VCaP (cell line): ENCODE data around the gene ARAP1.

Source experiments
- H3K27ac ChIP-seq: fragments of 450-650 bp; 2 replicates; pipeline ENCODE4 v1.5.1; 2017
- CTCF ChIP-seq: fragments of 450-650 bp; conservative IDR thresholded peaks from 2 replicates; pipeline ENCODE4 v1.5.1; 2017; ENCODE audit warnings: mild to moderate bottlenecking, moderate library complexity

The ARAP1 gene

GRCh38 chr11:72778535-72779494 lies 26.6 kb upstream of the ARAP1 start:
- TF ChIP-seq CTCF, result no peak
- no peak overlapping the region; the same call in 1 of the 2 replicates for H3K27ac ChIP-seq

- TF ChIP-seq CTCF, result no peak
- H3K27ac ChIP-seq, result no peak overlapping the region
Measured at GRCh38 chr11:72777755-72778278, 25.6 kb upstream of the ARAP1 start.

DNA sequence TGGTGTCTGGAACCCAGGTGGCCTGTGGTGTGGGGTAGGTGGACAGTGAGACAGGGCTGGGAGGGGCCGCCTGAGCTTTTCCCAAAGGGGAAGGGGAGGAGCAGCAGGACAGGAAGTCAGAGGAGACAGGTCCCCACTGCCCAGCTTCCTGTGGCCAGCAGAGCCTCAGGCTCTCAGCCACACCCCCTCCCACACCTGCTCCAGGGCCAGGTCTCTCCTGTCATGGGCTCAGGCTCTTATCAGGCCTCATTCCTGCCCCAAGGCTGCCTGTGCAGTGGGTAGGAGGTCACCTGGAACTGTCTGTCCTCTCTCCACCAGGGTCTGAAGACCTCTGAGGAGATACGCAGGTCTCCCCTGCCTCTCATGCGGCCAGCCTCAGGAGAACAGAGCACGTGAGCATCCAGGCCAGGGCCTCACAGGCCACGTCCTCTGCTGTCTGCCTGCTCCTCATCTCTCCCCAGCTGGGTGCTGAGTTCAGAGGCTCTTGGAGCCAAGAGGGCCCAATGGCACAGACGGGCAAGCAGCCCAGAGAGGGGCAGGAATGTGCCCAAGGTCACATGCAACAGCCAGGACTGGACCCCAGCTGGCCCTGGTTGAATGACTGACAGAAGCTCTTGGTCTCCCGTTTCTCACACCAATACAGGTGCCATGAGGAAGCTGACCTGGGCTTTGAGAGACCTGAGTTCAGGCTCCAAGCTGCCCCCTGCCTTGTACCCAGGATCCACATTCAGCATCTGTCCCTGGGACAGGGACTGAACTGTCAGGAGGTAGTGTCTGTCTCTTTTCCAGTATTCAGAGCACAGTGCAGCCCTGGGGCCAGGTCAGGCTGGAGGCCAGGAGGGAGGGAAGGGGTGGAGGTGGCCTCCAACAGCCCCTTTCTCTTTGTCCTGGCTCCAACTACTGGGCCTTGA lies 24.9 kb upstream of the ARAP1 start:
- TF ChIP-seq CTCF, result no peak
- no peak overlapping the region for H3K27ac ChIP-seq

- no peak for TF ChIP-seq CTCF
- H3K27ac ChIP-seq, result no peak overlapping the region
Measured at GRCh38 chr11:72776117-72776843, 24.1 kb upstream of the ARAP1 start.

GRCh38 chr11:72775288-72776110 lies 23.3 kb upstream of the ARAP1 start:
- no peak for TF ChIP-seq CTCF
- no peak overlapping the region for H3K27ac ChIP-seq

DNA sequence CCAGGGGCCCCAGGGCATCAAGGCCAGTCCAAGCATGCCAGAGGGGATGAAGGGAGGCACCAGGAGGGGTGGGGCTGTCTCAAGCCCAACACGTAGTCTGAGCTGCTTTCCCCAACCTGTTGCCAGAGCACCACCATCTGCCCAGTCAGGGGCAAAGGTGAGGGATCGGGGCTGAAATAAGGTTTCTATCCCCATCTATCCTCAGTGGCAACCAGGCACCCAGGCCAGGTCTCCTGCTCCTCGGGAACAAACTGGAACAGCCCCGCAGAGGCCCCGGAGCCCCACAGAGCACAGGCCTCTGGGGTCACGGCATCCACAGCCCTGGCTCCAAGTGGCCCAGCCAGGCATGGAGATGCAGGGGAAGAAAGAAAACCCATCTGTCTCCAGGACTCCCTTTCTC lies 22.3 kb upstream of the ARAP1 start:
- no peak for TF ChIP-seq CTCF
- no peak overlapping the region for H3K27ac ChIP-seq
